Activated T-helper 17 cell treated with anti-CD3 and anti-CD28 coated beads, Interleukin-2, amount 50 U/mL, for 72 hours (primary cell): ENCODE measurements around the gene TRIM40. TPM values are rescaled to one million over a fixed set of nuclear protein-coding genes. Genes with fewer than 3 reads are reported as not detected.

ENCODE experiments used
- ATAC-seq: fragments of 150-1000 bp; cut with Tn5 transposase; replicated peaks from 2 replicates; pipeline ENCODE4 v1.10.0; 2021; ENCODE audit warnings: mild to moderate bottlenecking, moderate library complexity
- H3K27ac Mint-ChIP-seq: one replicate; pipeline ENCODE4 v1.8.0; 2022; ENCODE audit warnings: mixed read lengths
- H3K27me3 Mint-ChIP-seq: one replicate; pipeline ENCODE4 v1.8.0; 2022; ENCODE audit warnings: mixed read lengths
- H3K36me3 Mint-ChIP-seq: one replicate; pipeline ENCODE4 v1.8.0; 2022; ENCODE audit warnings: low read depth, mild to moderate bottlenecking, mixed read lengths
- H3K4me1 Mint-ChIP-seq: one replicate; pipeline ENCODE4 v1.8.0; 2022; ENCODE audit warnings: mixed read lengths
- H3K4me3 Mint-ChIP-seq: one replicate; pipeline ENCODE4 v1.8.0; 2022; ENCODE audit warnings: mild to moderate bottlenecking, mixed read lengths
- H3K9me3 Mint-ChIP-seq: one replicate; pipeline ENCODE4 v1.8.0; 2022; ENCODE audit warnings: mixed read lengths
- total RNA-seq, 2 donors: library from RNA; stranded (reverse); gene quantifications; one replicate each; pipeline ENCODE4 v1.2.3, GENCODE V29; 2022

TRIM40 gene
- total RNA-seq: not detected

GRCh38 chr6:30135757-30136156, at the start of gene TRIM40:
TSS of gene TRIM40 (plus strand) at chr6:30136140. CDS start at chr6:30137037, 897 bp downstream.
- Mint-ChIP-seq H3K4me1 (peaks cover 6% of the 10 kb centered on the region), H3K27ac (no peak within 1 kb of the TSS), H3K36me3 (no peaks in the 10 kb centered on the region), H3K4me3 (no peak within 1 kb of the TSS), H3K9me3 (no peaks in the 10 kb centered on the region), H3K27me3 (peaks cover 32% of the 10 kb centered on the region)
- ATAC-seq: no peak

GRCh38 chr6:30087876-30088275, 48.1 kb upstream of the TRIM40 start:
- H3K4me3 Mint-ChIP-seq: no peak overlapping the region
- H3K4me1 Mint-ChIP-seq: no peaks in the 10 kb centered on the region
- no peak for ATAC-seq
- peaks cover 28% of the 10 kb centered on the region for H3K27me3 Mint-ChIP-seq
- H3K27ac Mint-ChIP-seq: no peak overlapping the region
- no peaks in the 10 kb centered on the region for H3K36me3 Mint-ChIP-seq
- H3K9me3 Mint-ChIP-seq: no peaks in the 10 kb centered on the region

GRCh38 chr6:30091577-30092381, 44.2 kb upstream of the TRIM40 start:
- H3K27me3 Mint-ChIP-seq: peaks cover 48% of the 10 kb centered on the region
- ATAC-seq: no peak
- H3K27ac Mint-ChIP-seq: no peak overlapping the region
- no peak overlapping the region for H3K4me3 Mint-ChIP-seq
- no peaks in the 10 kb centered on the region for H3K9me3 Mint-ChIP-seq
- H3K36me3 Mint-ChIP-seq: no peaks in the 10 kb centered on the region
- no peaks in the 10 kb centered on the region for H3K4me1 Mint-ChIP-seq

GRCh38 chr6:30092852-30093543, 42.9 kb upstream of the TRIM40 start:
- Mint-ChIP-seq H3K27me3 (peaks cover 53% of the 10 kb centered on the region), H3K27ac (no peak overlapping the region), H3K36me3 (no peaks in the 10 kb centered on the region), H3K4me3 (no peak overlapping the region), H3K9me3 (no peaks in the 10 kb centered on the region), H3K4me1 (peaks cover 10% of the 10 kb centered on the region)
- ATAC-seq: no peak

GRCh38 chr6:30093951-30094661, 41.8 kb upstream of the TRIM40 start:
- no peaks in the 10 kb centered on the region for H3K9me3 Mint-ChIP-seq
- H3K27ac Mint-ChIP-seq: no peak overlapping the region
- H3K36me3 Mint-ChIP-seq: no peaks in the 10 kb centered on the region
- H3K4me1 Mint-ChIP-seq: peaks cover 10% of the 10 kb centered on the region
- no peak overlapping the region for H3K4me3 Mint-ChIP-seq
- peaks cover 58% of the 10 kb centered on the region for H3K27me3 Mint-ChIP-seq
- no peak for ATAC-seq

GRCh38 chr6:30096829-30097228, 39.1 kb upstream of the TRIM40 start:
- Mint-ChIP-seq H3K36me3 (no peaks in the 10 kb centered on the region), H3K4me3 (no peak overlapping the region), H3K27ac (no peak overlapping the region), H3K9me3 (no peaks in the 10 kb centered on the region), H3K4me1 (peaks cover 18% of the 10 kb centered on the region), H3K27me3 (peaks cover 58% of the 10 kb centered on the region)
- no peak for ATAC-seq

GRCh38 chr6:30097902-30098768, 37.8 kb upstream of the TRIM40 start:
- Mint-ChIP-seq H3K4me1 (peaks cover 18% of the 10 kb centered on the region), H3K36me3 (no peaks in the 10 kb centered on the region), H3K27ac (no peak overlapping the region), H3K4me3 (no peak overlapping the region), H3K27me3 (peaks cover 52% of the 10 kb centered on the region), H3K9me3 (no peaks in the 10 kb centered on the region)
- no peak for ATAC-seq

- Mint-ChIP-seq H3K4me1 (peaks cover 24% of the 10 kb centered on the region), H3K9me3 (no peaks in the 10 kb centered on the region), H3K36me3 (no peaks in the 10 kb centered on the region), H3K4me3 (peak overlapping the region; percentile 88), H3K27ac (no peak overlapping the region), H3K27me3 (peaks cover 47% of the 10 kb centered on the region)
- no peak for ATAC-seq
Measured at GRCh38 chr6:30100154-30100553, 35.8 kb upstream of the TRIM40 start.

GRCh38 chr6:30100585-30101443, 35.1 kb upstream of the TRIM40 start:
- no peak overlapping the region for H3K27ac Mint-ChIP-seq
- H3K9me3 Mint-ChIP-seq: no peaks in the 10 kb centered on the region
- no peaks in the 10 kb centered on the region for H3K36me3 Mint-ChIP-seq
- H3K4me1 Mint-ChIP-seq: peaks cover 24% of the 10 kb centered on the region
- ATAC-seq: peak; percentile 13
- H3K4me3 Mint-ChIP-seq: peak overlapping the region; percentile 88
- peaks cover 42% of the 10 kb centered on the region for H3K27me3 Mint-ChIP-seq

GRCh38 chr6:30101444-30102413, 34.2 kb upstream of the TRIM40 start:
- no peak overlapping the region for H3K27ac Mint-ChIP-seq
- H3K27me3 Mint-ChIP-seq: peaks cover 42% of the 10 kb centered on the region
- ATAC-seq: peak; percentile 80
- peak overlapping the region; percentile 88 for H3K4me3 Mint-ChIP-seq
- H3K9me3 Mint-ChIP-seq: no peaks in the 10 kb centered on the region
- no peaks in the 10 kb centered on the region for H3K36me3 Mint-ChIP-seq
- peaks cover 24% of the 10 kb centered on the region for H3K4me1 Mint-ChIP-seq

- no peak overlapping the region for H3K27ac Mint-ChIP-seq
- H3K4me3 Mint-ChIP-seq: peak overlapping the region; percentile 88
- no peaks in the 10 kb centered on the region for H3K9me3 Mint-ChIP-seq
- peaks cover 19% of the 10 kb centered on the region for H3K4me1 Mint-ChIP-seq
- H3K36me3 Mint-ChIP-seq: no peaks in the 10 kb centered on the region
- peaks cover 38% of the 10 kb centered on the region for H3K27me3 Mint-ChIP-seq
- ATAC-seq: peak; percentile 6
Measured at GRCh38 chr6:30102414-30102969, 33.4 kb upstream of the TRIM40 start.
